ENCODE data around the gene WDR59. TPM values are rescaled to one million over a fixed set of nuclear protein-coding genes. Genes with fewer than 3 reads are reported as not detected.

Gene WDR59
- total RNA-seq, 2 donors from 2014 or later, result 46.5 to 48.3 TPM

GRCh38 chr16:74888232-74888862, 96.6 kb downstream of the WDR59 start:
- H3K36me3 ChIP-seq, result peaks cover 5% of the 10 kb centered on the region
- H3K4me1 ChIP-seq, result no peaks in the 10 kb centered on the region
- no peak overlapping the region for H3K4me3 ChIP-seq
- no peak overlapping the region for H3K27ac ChIP-seq
- no peak for TF ChIP-seq CTCF (IDR thresholded peaks at IDR 0.05)
- no peaks in the 10 kb centered on the region for H3K9me3 ChIP-seq
- no peak overlapping the region for H3K9ac ChIP-seq (ENCODE audit: low read depth in 2 of 2, low read length in 2 of 2)
- DNase-seq, result no peak
- H3K27me3 ChIP-seq, result no peaks in the 10 kb centered on the region
- intact Hi-C loops (cut with DNase I), result no loop called here

GRCh38 chr16:74887084-74887483, 97.8 kb downstream of the WDR59 start:
- Histone ChIP-seq H3K4me1 (no peaks in the 10 kb centered on the region), H3K9ac (ENCODE audit: low read depth in 2 of 2, low read length in 2 of 2) (no peak overlapping the region), H3K27ac (no peak overlapping the region), H3K9me3 (no peaks in the 10 kb centered on the region), H3K36me3 (peaks cover 5% of the 10 kb centered on the region), H3K27me3 (no peaks in the 10 kb centered on the region), H3K4me3 (no peak overlapping the region)
- no peak for TF ChIP-seq CTCF (IDR thresholded peaks at IDR 0.05)
- DNase-seq, result no peak
- intact Hi-C loops (cut with DNase I), result no loop called here

- H3K4me3 ChIP-seq, result no peak overlapping the region
- H3K27me3 ChIP-seq, result no peaks in the 10 kb centered on the region
- H3K4me1 ChIP-seq, result no peaks in the 10 kb centered on the region
- intact Hi-C loops (cut with DNase I), result no loop called here
- no peak overlapping the region for H3K27ac ChIP-seq
- no peak overlapping the region for H3K9ac ChIP-seq (ENCODE audit: low read depth in 2 of 2, low read length in 2 of 2)
- H3K9me3 ChIP-seq, result no peaks in the 10 kb centered on the region
- no peak for DNase-seq
- no peaks in the 10 kb centered on the region for H3K36me3 ChIP-seq
- TF ChIP-seq CTCF (IDR thresholded peaks at IDR 0.05), result no peak
These were observed 107.2 kb downstream of the WDR59 start for GRCh38 chr16:74877706-74878105.

GRCh38 chr16:74874912-74875546, 109.9 kb downstream of the WDR59 start:
- H3K27me3 ChIP-seq, result no peaks in the 10 kb centered on the region
- H3K4me1 ChIP-seq, result no peaks in the 10 kb centered on the region
- intact Hi-C loops (cut with DNase I), result no loop called here
- no peak overlapping the region for H3K27ac ChIP-seq
- H3K36me3 ChIP-seq, result no peaks in the 10 kb centered on the region
- no peak overlapping the region for H3K9ac ChIP-seq (ENCODE audit: low read depth in 2 of 2, low read length in 2 of 2)
- TF ChIP-seq CTCF (IDR thresholded peaks at IDR 0.05), result no peak
- H3K4me3 ChIP-seq, result no peak overlapping the region
- H3K9me3 ChIP-seq, result no peaks in the 10 kb centered on the region
- no peak for DNase-seq

GRCh38 chr16:74874123-74874522, 110.8 kb downstream of the WDR59 start:
- intact Hi-C loops (cut with DNase I), result no loop called here
- H3K27me3 ChIP-seq, result no peaks in the 10 kb centered on the region
- H3K9ac ChIP-seq (ENCODE audit: low read depth in 2 of 2, low read length in 2 of 2), result no peak overlapping the region
- no peak for TF ChIP-seq CTCF (IDR thresholded peaks at IDR 0.05)
- H3K4me3 ChIP-seq, result no peak overlapping the region
- H3K9me3 ChIP-seq, result no peaks in the 10 kb centered on the region
- H3K4me1 ChIP-seq, result no peaks in the 10 kb centered on the region
- H3K36me3 ChIP-seq, result no peaks in the 10 kb centered on the region
- no peak overlapping the region for H3K27ac ChIP-seq
- DNase-seq, result no peak
